Measurements from ENCODE around the gene HM13.

DNA sequence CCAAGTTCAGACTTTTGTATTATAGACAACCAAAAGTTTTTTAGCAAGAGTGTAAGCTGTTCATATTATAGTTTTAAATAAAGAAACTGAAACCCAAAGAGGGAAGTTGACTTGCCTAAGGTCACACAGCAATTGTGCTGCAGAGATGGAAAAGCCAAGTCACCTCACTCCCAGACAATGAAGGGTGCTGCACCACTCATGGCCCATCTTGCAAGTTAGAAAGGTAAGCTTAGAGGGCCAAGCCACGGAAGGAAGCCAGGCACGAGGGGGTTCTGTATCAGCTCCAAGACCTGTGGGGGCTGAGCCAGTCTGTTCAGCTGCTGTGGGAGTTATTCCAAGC, 40.2 kb upstream of the HM13 start:
- TF ChIP-seq, protein P1, sequence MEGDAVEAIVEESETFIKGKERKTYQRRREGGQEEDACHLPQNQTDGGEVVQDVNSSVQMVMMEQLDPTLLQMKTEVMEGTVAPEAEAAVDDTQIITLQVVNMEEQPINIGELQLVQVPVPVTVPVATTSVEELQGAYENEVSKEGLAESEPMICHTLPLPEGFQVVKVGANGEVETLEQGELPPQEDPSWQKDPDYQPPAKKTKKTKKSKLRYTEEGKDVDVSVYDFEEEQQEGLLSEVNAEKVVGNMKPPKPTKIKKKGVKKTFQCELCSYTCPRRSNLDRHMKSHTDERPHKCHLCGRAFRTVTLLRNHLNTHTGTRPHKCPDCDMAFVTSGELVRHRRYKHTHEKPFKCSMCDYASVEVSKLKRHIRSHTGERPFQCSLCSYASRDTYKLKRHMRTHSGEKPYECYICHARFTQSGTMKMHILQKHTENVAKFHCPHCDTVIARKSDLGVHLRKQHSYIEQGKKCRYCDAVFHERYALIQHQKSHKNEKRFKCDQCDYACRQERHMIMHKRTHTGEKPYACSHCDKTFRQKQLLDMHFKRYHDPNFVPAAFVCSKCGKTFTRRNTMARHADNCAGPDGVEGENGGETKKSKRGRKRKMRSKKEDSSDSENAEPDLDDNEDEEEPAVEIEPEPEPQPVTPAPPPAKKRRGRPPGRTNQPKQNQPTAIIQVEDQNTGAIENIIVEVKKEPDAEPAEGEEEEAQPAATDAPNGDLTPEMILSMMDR (conservative IDR thresholded peaks at IDR 0.05) = no peak
- TF ChIP-seq EZH2 (IDR thresholded peaks at IDR 0.05; ENCODE audit: low read depth) = no peak

Measured in PC-9 (cell line).